PC-9 (cell line): ENCODE results near the gene BCAS3.

Source experiments
- CTCF ChIP-seq: fragments of 200-600 bp; sonication (generic); conservative IDR thresholded peaks from 2 replicates; pipeline ENCODE4 v1.6.1; 2017; ENCODE audit warnings: mixed run types, antibody characterized with exemption, mild to moderate bottlenecking, moderate library complexity
- EZH2 ChIP-seq: fragments of 200-600 bp; sonication (generic); IDR thresholded peaks from 2 replicates; pipeline ENCODE4 v1.8.0; 2017; ENCODE audit warnings: antibody characterized with exemption, low read depth

- TF ChIP-seq CTCF (no peak), EZH2 (no peak)
Observed at GRCh38 chr17:60959011-60959410, 281.4 kb downstream of the BCAS3 start.
